IMR-90 (cell line): ENCODE results near the gene PLD4. TPM values are rescaled to one million over a fixed set of nuclear protein-coding genes. Genes with fewer than 3 reads are reported as not detected.

Experiments used
- ATAC-seq: fragments of 200-7000 bp; cut with Tn5 transposase; 2 replicates; pipeline ENCODE4 v1.9.1; 2020; ENCODE audit warnings: low read depth, mild to moderate bottlenecking, moderate library complexity
- BruUV-seq: library from RNA; stranded (reverse); fragments of 400-500 nt; replicated peaks from 2 replicates; lab custom pipeline; 2021; lab: Mats Ljungman, UMichigan
- CTCF ChIA-PET: fragments of 300-600 bp; formaldehyde crosslinking; extraction: SDS; loops from one replicate; lab custom pipeline; 2021; ENCODE audit warnings: antibody characterized with exemption; lab: Yijun Ruan, JAX
- POLR2A ChIA-PET: fragments of 300-600 bp; sonication (Branson Sonifier 250); formaldehyde crosslinking; loops from one replicate; lab custom pipeline; 2022; ENCODE audit warnings: antibody characterized with exemption; ENCODE audit not compliant: unreplicated experiment; lab: Charles Lee
- DNase-seq: peaks from one replicate; pipeline ENCODE4 v3.0.0; 2013
- H2AFZ ChIP-seq: replicated peaks from 2 replicates; pipeline ENCODE3; 2013; ENCODE audit warnings: low read length, mild to moderate bottlenecking; ENCODE audit not compliant: poor library complexity
- H2AK5ac ChIP-seq: 2 replicates; pipeline ENCODE4 v1.6.1; 2013; ENCODE audit warnings: low read depth, low read length, inconsistent platforms
- H2AK9ac ChIP-seq: replicated peaks from 2 replicates; pipeline ENCODE3; 2013; ENCODE audit warnings: mild to moderate bottlenecking, low read depth, low read length, moderate library complexity; ENCODE audit not compliant: poor library complexity
- H2BK120ac ChIP-seq: 2 replicates; pipeline ENCODE4 v1.6.1; 2013; ENCODE audit warnings: low read depth, low read length, inconsistent platforms
- H2BK15ac ChIP-seq: 3 replicates; pipeline ENCODE4 v1.6.1; 2013; ENCODE audit warnings: low read depth, low read length, inconsistent platforms
- H2BK20ac ChIP-seq: 2 replicates; pipeline ENCODE4 v1.6.1; 2013; ENCODE audit warnings: low read depth, mild to moderate bottlenecking, inconsistent platforms, low read length, moderate library complexity
- H2BK5ac ChIP-seq: 2 replicates; pipeline ENCODE4 v1.6.1; 2013; ENCODE audit warnings: mild to moderate bottlenecking, low read depth, low read length, inconsistent platforms; ENCODE audit not compliant: poor library complexity, severe bottlenecking
- H3K14ac ChIP-seq: replicated peaks from 2 replicates; pipeline ENCODE4 v1.6.1; 2013; ENCODE audit warnings: low read depth, low read length, inconsistent platforms
- H3K18ac ChIP-seq: 2 replicates; pipeline ENCODE4 v1.6.1; 2013; ENCODE audit warnings: low read depth, low read length, control low read depth
- H3K23ac ChIP-seq: 2 replicates; pipeline ENCODE4 v1.6.1; 2013; ENCODE audit warnings: low read depth, low read length, inconsistent platforms
- H3K27ac ChIP-seq: 2 replicates; pipeline ENCODE4 v1.5.1; 2013; ENCODE audit warnings: mild to moderate bottlenecking, control low read depth, low read length; ENCODE audit not compliant: insufficient read depth
- H3K27me3 ChIP-seq: 2 replicates; pipeline ENCODE4 v1.6.1; 2013; ENCODE audit warnings: low read length; ENCODE audit not compliant: control insufficient read depth, insufficient read depth
- H3K36me3 ChIP-seq: 2 replicates; pipeline ENCODE4 v1.6.1; 2013; ENCODE audit warnings: low read length, mixed read lengths; ENCODE audit not compliant: control insufficient read depth, insufficient read depth
- H3K4ac ChIP-seq: 2 replicates; pipeline ENCODE4 v1.6.1; 2013; ENCODE audit warnings: low read depth, low read length, inconsistent platforms
- H3K4me1 ChIP-seq: 2 replicates; pipeline ENCODE4 v1.6.1; 2013; ENCODE audit warnings: low read length, mixed read lengths; ENCODE audit not compliant: control insufficient read depth, insufficient read depth
- H3K4me2 ChIP-seq: 2 replicates; pipeline ENCODE4 v1.6.1; 2013; ENCODE audit warnings: low read depth, mild to moderate bottlenecking, control low read depth, low read length, moderate library complexity
- H3K4me3 ChIP-seq: 2 replicates; pipeline ENCODE4 v1.5.1; 2013; ENCODE audit warnings: low read depth, mild to moderate bottlenecking, control low read depth, low read length, moderate library complexity; ENCODE audit not compliant: insufficient read depth
- H3K56ac ChIP-seq: 2 replicates; pipeline ENCODE4 v1.6.1; 2013; ENCODE audit warnings: low read length, inconsistent platforms; ENCODE audit not compliant: insufficient read depth; ENCODE audit errors: extremely low read depth
- H3K79me1 ChIP-seq, 2 experiments: 2 replicates each; pipeline ENCODE4 v1.6.1; 2013; ENCODE audit warnings: low read length in 2 of 2, inconsistent platforms in 1 of 2, low read depth in 1 of 2
- H3K9ac ChIP-seq: 2 replicates; pipeline ENCODE4 v1.6.1; 2013; ENCODE audit warnings: low read depth, low read length, control low read depth
- H3K9me1 ChIP-seq: 2 replicates; pipeline ENCODE4 v1.6.1; 2013; ENCODE audit warnings: low read length, inconsistent platforms; ENCODE audit not compliant: insufficient read depth
- H3K9me3 ChIP-seq: 2 replicates; pipeline ENCODE4 v1.6.1; 2013; ENCODE audit warnings: low read length; ENCODE audit not compliant: control insufficient read depth, insufficient read depth
- H4K20me1 ChIP-seq: 2 replicates; pipeline ENCODE4 v1.6.1; 2013; ENCODE audit warnings: low read length, inconsistent platforms; ENCODE audit not compliant: insufficient read depth
- H4K5ac ChIP-seq: 2 replicates; pipeline ENCODE4 v1.6.1; 2013; ENCODE audit warnings: mild to moderate bottlenecking, low read depth, low read length, control low read depth
- H4K8ac ChIP-seq, 2 experiments: 2 replicates each; pipeline ENCODE4 v1.6.1; 2013; ENCODE audit warnings: low read depth in 2 of 2, low read length in 2 of 2, control low read depth in 1 of 2, inconsistent platforms in 1 of 2
- H4K91ac ChIP-seq: 2 replicates; pipeline ENCODE4 v1.6.1; 2013; ENCODE audit warnings: low read depth, low read length, inconsistent platforms; ENCODE audit not compliant: insufficient read depth
- BHLHE40 ChIP-seq: fragments of 150-350 bp; IDR thresholded peaks from 2 replicates; pipeline ENCODE4 v1.6.1; 2016; ENCODE audit warnings: mild to moderate bottlenecking, low read depth, low read length
- CEBPB ChIP-seq: IDR thresholded peaks from 2 replicates; pipeline ENCODE4 v1.6.1; 2012; ENCODE audit warnings: low read depth, low read length, improper control_type of control experiment
- CHD1 ChIP-seq: IDR thresholded peaks from 2 replicates; pipeline ENCODE4 v1.6.1; 2012; ENCODE audit warnings: low read depth, low read length, improper control_type of control experiment
- FOS ChIP-seq: fragments of 150-350 bp; IDR thresholded peaks from 2 replicates; pipeline ENCODE4 v1.6.1; 2016; ENCODE audit warnings: low read depth, low read length
- MAFK ChIP-seq: IDR thresholded peaks from 2 replicates; pipeline ENCODE4 v1.6.1; 2012; ENCODE audit warnings: low read depth, low read length, improper control_type of control experiment
- MXI1 ChIP-seq: IDR thresholded peaks from 2 replicates; pipeline ENCODE4 v1.6.1; 2012; ENCODE audit warnings: low read depth, mild to moderate bottlenecking, low read length, moderate library complexity, borderline replicate concordance
- POLR2A ChIP-seq: IDR thresholded peaks from 2 replicates; pipeline ENCODE4 v1.6.1; 2012; ENCODE audit warnings: mild to moderate bottlenecking, low read depth, low read length
- RFX5 ChIP-seq: IDR thresholded peaks from 2 replicates; pipeline ENCODE4 v1.8.0; 2012; ENCODE audit warnings: low read depth, mild to moderate bottlenecking, low read length, moderate library complexity
- SMC3 ChIP-seq: fragments of 150-350 bp; IDR thresholded peaks from 2 replicates; pipeline ENCODE4 v1.6.1; 2016; ENCODE audit warnings: low read depth, mild to moderate bottlenecking, antibody characterized with exemption, low read length, moderate library complexity
- WGBS, 2 experiments: methylation state at CpG; one replicate each; pipeline versions ENCODE4 v1.1.5 to v1.1.7; 2013; ENCODE audit warnings: missing lambda C conversion rate in 2 of 2; ENCODE audit not compliant: insufficient read length in 1 of 2; ENCODE audit errors: extremely low coverage in 2 of 2; 5-methylcytosine and 5-hydroxymethylcytosine counted together
- dilution Hi-C: fragments of 300-500 bp; cut with HindIII; formaldehyde crosslinking; loops from one replicate; pipeline ENCODE4 v1.14.3; 2018; ENCODE audit warnings: low sequenced_read_pairs; ENCODE audit not compliant: unreplicated experiment
- in situ Hi-C: fragments of 300-500 bp; cut with MboI; formaldehyde crosslinking; loops from 3 replicates; pipeline ENCODE4 v1.14.3; 2019; ENCODE audit warnings: low sequenced_read_pairs, inconsistent platforms, mixed read lengths
- intact Hi-C: fragments of 100-400 bp; cut with micrococcal nuclease; formaldehyde crosslinking; loops from 2 replicates; pipeline ENCODE4 v1.10.0; 2022
- polyA plus RNA-seq, 3 experiments: library from polyadenylated mRNA; depleted of rRNA; stranded (reverse); fragments of >200 nt; gene quantifications; 2 replicates each; pipeline ENCODE4 v1.2.3, GENCODE V29; 2012; ENCODE audit warnings: low replicate concordance in 1 of 3
- total RNA-seq: library from RNA; depleted of rRNA; stranded (reverse); fragments of >200 nt; gene quantifications from 2 replicates; pipeline ENCODE4 v1.2.3, GENCODE V29; 2012
- TF ChIP-seq, protein P1 (sequence below): fragments of 150-350 bp; IDR thresholded peaks from 2 replicates; pipeline ENCODE4 v1.6.1; 2017; ENCODE audit warnings: mild to moderate bottlenecking, antibody characterized with exemption, low read length, low read depth
- TF ChIP-seq, protein P2 (sequence below): conservative IDR thresholded peaks from 2 replicates; pipeline ENCODE4 v1.5.1; 2012; ENCODE audit warnings: mild to moderate bottlenecking, low read depth, low read length, improper control_type of control experiment
- TF ChIP-seq, protein P3 (sequence below): fragments of 150-350 bp; IDR thresholded peaks from 2 replicates; pipeline ENCODE4 v1.6.1; 2016; ENCODE audit warnings: low read depth, mild to moderate bottlenecking, low read length, moderate library complexity, borderline replicate concordance

Gene PLD4
- total and polyA plus RNA-seq, 2 of the 4 experiments (the other 2 are of a cell fraction) = 0.05 TPM; not detected in 1

DNA sequence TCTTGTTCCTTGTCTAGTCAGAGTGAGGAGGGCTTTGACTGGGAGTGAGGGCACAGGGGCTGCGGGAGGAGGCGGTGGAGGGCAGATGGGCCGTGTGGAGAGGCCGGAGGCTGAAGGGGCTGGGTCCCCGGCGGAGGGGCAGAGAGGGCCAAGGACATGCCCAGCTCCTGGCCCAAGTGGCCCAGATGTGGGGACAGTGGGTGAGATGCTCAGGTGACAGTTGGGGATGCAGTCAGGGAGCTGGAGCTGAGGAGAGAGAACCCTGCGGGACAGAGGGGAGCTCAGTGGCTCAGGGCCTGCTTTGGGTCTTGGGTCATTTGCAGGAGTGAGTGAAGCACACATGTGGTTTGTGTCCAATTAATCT, 26.5 kb upstream of the PLD4 start:
- Histone ChIP-seq H3K27ac (no peak overlapping the region), H3K36me3 (peaks cover 10% of the 10 kb centered on the region; the same call in 1 of the 2 replicates), H4K20me1 (no peaks in the 10 kb centered on the region; the same call in 1 of the 2 replicates), H3K14ac (no peak overlapping the region), H2BK120ac (no peak overlapping the region), H3K18ac (no peak overlapping the region), H4K8ac (no peak overlapping the region), H2BK5ac (no peak overlapping the region), H3K23ac (no peak overlapping the region), H2AFZ (no peak overlapping the region), H2AK5ac (no peak overlapping the region), H2BK20ac (no peak overlapping the region), H3K4me2 (no peak overlapping the region), H4K91ac (no peak overlapping the region), H3K4ac (no peak overlapping the region), H3K4me1 (no peaks in the 10 kb centered on the region; the same call in 1 of the 2 replicates), H3K9me1 (no peaks in the 10 kb centered on the region), H3K27me3 (peaks cover 7% of the 10 kb centered on the region), H3K79me1 (no peaks in the 10 kb centered on the region), H2BK15ac (no peak overlapping the region), H4K5ac (no peak overlapping the region), H3K4me3 (no peak overlapping the region), H2AK9ac (no peak overlapping the region), H3K56ac (no peak overlapping the region), H3K9me3 (no peaks in the 10 kb centered on the region), H3K9ac (no peak overlapping the region)
- intact Hi-C loops = no loop called here
- CTCF ChIA-PET = no interaction called here
- TF ChIP-seq MXI1 = no peak
- no peak for TF ChIP-seq MAFK
- TF ChIP-seq SMC3 = no peak
- TF ChIP-seq BHLHE40 = no peak
- no peak for TF ChIP-seq CHD1
- TF ChIP-seq RFX5 = no peak
- TF ChIP-seq, protein P1, sequence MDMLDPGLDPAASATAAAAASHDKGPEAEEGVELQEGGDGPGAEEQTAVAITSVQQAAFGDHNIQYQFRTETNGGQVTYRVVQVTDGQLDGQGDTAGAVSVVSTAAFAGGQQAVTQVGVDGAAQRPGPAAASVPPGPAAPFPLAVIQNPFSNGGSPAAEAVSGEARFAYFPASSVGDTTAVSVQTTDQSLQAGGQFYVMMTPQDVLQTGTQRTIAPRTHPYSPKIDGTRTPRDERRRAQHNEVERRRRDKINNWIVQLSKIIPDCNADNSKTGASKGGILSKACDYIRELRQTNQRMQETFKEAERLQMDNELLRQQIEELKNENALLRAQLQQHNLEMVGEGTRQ = no peak
- no peak for TF ChIP-seq POLR2A
- TF ChIP-seq, protein P2, sequence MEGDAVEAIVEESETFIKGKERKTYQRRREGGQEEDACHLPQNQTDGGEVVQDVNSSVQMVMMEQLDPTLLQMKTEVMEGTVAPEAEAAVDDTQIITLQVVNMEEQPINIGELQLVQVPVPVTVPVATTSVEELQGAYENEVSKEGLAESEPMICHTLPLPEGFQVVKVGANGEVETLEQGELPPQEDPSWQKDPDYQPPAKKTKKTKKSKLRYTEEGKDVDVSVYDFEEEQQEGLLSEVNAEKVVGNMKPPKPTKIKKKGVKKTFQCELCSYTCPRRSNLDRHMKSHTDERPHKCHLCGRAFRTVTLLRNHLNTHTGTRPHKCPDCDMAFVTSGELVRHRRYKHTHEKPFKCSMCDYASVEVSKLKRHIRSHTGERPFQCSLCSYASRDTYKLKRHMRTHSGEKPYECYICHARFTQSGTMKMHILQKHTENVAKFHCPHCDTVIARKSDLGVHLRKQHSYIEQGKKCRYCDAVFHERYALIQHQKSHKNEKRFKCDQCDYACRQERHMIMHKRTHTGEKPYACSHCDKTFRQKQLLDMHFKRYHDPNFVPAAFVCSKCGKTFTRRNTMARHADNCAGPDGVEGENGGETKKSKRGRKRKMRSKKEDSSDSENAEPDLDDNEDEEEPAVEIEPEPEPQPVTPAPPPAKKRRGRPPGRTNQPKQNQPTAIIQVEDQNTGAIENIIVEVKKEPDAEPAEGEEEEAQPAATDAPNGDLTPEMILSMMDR = no peak
- no peak for TF ChIP-seq CEBPB
- TF ChIP-seq, protein P3, sequence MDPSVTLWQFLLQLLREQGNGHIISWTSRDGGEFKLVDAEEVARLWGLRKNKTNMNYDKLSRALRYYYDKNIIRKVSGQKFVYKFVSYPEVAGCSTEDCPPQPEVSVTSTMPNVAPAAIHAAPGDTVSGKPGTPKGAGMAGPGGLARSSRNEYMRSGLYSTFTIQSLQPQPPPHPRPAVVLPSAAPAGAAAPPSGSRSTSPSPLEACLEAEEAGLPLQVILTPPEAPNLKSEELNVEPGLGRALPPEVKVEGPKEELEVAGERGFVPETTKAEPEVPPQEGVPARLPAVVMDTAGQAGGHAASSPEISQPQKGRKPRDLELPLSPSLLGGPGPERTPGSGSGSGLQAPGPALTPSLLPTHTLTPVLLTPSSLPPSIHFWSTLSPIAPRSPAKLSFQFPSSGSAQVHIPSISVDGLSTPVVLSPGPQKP = no peak
- TF ChIP-seq FOS = no peak
- DNase-seq = no peak
- 92% methylated on average over 2 of the region's 7 CpGs; no CpG with 5 or more reads in 1 of the 2 experiments for WGBS, 2 experiments
- in situ Hi-C loops = no loop called here
- ATAC-seq = no peak
- dilution Hi-C loops = no loop called here
- POLR2A ChIA-PET = no interaction called here
- BruUV-seq = no TSS peak
